GM23338 (cell line): ENCODE data around the gene IGF2BP2.

Experiments
- CREB1 ChIP-seq: fragments of 250-450 bp; sonication (Bioruptor Pico); IDR thresholded peaks from 2 replicates; pipeline ENCODE4 v1.5.0; 2020; ENCODE audit warnings: low read depth, mild to moderate bottlenecking, moderate library complexity
- CTCF ChIP-seq, 2 experiments: fragments of 200-600 bp in 1 of 2; sonication (generic) in 1 of 2; conservative IDR thresholded peaks; 2 replicates each; pipeline versions ENCODE4 v1.5.1 to v1.6.1; 2016 to 2017; ENCODE audit warnings: antibody characterized with exemption in 2 of 2, low read depth in 2 of 2, mild to moderate bottlenecking in 2 of 2, moderate library complexity in 1 of 2
- ETS1 ChIP-seq: IDR thresholded peaks from 2 replicates; pipeline ENCODE4 v1.6.1; 2016; ENCODE audit warnings: antibody characterized with exemption
- EZH2 ChIP-seq: fragments of 200-600 bp; sonication (generic); IDR thresholded peaks from one replicate; pipeline ENCODE4 v1.8.0; 2017; ENCODE audit warnings: antibody characterized with exemption, mild to moderate bottlenecking, low read depth; ENCODE audit not compliant: unreplicated experiment
- EZH2phosphoT487 ChIP-seq: fragments of 200-600 bp; sonication (generic); IDR thresholded peaks from one replicate; pipeline ENCODE4 v1.8.1; 2018; ENCODE audit warnings: antibody characterized with exemption; ENCODE audit not compliant: unreplicated experiment
- JUNB ChIP-seq: IDR thresholded peaks from one replicate; pipeline ENCODE4 v1.6.1; 2016; ENCODE audit warnings: antibody characterized with exemption; ENCODE audit not compliant: unreplicated experiment
- NANOG ChIP-seq: IDR thresholded peaks from 2 replicates; pipeline ENCODE4 v1.6.1; 2016; ENCODE audit warnings: antibody characterized with exemption, borderline replicate concordance
- POLR2AphosphoS5 ChIP-seq: IDR thresholded peaks from 2 replicates; pipeline ENCODE4 v1.6.1; 2016; ENCODE audit warnings: antibody characterized with exemption, low read depth
- REST ChIP-seq: IDR thresholded peaks from one replicate; pipeline ENCODE4 v1.6.1; 2018; ENCODE audit warnings: antibody characterized with exemption; ENCODE audit not compliant: unreplicated experiment
- ZNF114 ChIP-seq: fragments of 250-450 bp; sonication (Bioruptor Pico); IDR thresholded peaks from 2 replicates; pipeline ENCODE4 v1.5.0; 2020; ENCODE audit warnings: mild to moderate bottlenecking, moderate library complexity
- ZNF331 ChIP-seq: fragments of 250-450 bp; sonication (Bioruptor Pico); IDR thresholded peaks from 2 replicates; pipeline ENCODE4 v1.5.0; 2020; ENCODE audit warnings: low read depth, mild to moderate bottlenecking, moderate library complexity
- ZNF462 ChIP-seq: fragments of 250-450 bp; sonication (Bioruptor Pico); IDR thresholded peaks from 2 replicates; pipeline ENCODE4 v1.5.0; 2020; ENCODE audit warnings: mild to moderate bottlenecking, moderate library complexity

GRCh38 chr3:185651971-185652370 lies 172.9 kb downstream of the IGF2BP2 start:
- TF ChIP-seq CTCF (conservative IDR thresholded peaks at IDR 0.05; ENCODE audit: low read depth in 2 of 2), result no peak
- TF ChIP-seq ETS1, result no peak
- no peak for TF ChIP-seq NANOG
- no peak for TF ChIP-seq REST
- TF ChIP-seq JUNB, result no peak
- no peak for TF ChIP-seq EZH2
- TF ChIP-seq EZH2phosphoT487, result no peak
- no peak for TF ChIP-seq POLR2AphosphoS5
- no peak for TF ChIP-seq CREB1 (CRISPR knock-in tag)
- TF ChIP-seq ZNF114 (CRISPR knock-in tag), result no peak
- no peak for TF ChIP-seq ZNF331 (CRISPR knock-in tag)
- TF ChIP-seq ZNF462 (CRISPR knock-in tag), result no peak
